Measurements from ENCODE around the gene CHURC1. TPM values are rescaled to one million over a fixed set of nuclear protein-coding genes. Genes with fewer than 3 reads are reported as not detected.
A peak's percentile ranks its signal among the peaks of the same experiment; 100 is the strongest.

Gene CHURC1
- total RNA-seq, 4 donors from 2014 or later: 67.0 to 138 (median 107) TPM

- H3K27ac ChIP-seq (replicated peaks in 1 of 4): no peak overlapping the region
- H3K4me3 ChIP-seq: no peak overlapping the region
- peaks cover 0 to 7% (median 5%) of the 10 kb centered on the region in 4 donors for H3K4me1 ChIP-seq
- DNase-seq (ENCODE audit: extremely low spot score): no peak
- H3K36me3 ChIP-seq: no peaks in the 10 kb centered on the region
- intact Hi-C loops (cut with DNase I): loop anchor here (10.0 kb wide), 1 partner anchor 845 kb away; no protein-coding TSS in a partner anchor
- 89% methylated on average over 5 of the region's 5 CpGs for WGBS
- TF ChIP-seq, protein P1, sequence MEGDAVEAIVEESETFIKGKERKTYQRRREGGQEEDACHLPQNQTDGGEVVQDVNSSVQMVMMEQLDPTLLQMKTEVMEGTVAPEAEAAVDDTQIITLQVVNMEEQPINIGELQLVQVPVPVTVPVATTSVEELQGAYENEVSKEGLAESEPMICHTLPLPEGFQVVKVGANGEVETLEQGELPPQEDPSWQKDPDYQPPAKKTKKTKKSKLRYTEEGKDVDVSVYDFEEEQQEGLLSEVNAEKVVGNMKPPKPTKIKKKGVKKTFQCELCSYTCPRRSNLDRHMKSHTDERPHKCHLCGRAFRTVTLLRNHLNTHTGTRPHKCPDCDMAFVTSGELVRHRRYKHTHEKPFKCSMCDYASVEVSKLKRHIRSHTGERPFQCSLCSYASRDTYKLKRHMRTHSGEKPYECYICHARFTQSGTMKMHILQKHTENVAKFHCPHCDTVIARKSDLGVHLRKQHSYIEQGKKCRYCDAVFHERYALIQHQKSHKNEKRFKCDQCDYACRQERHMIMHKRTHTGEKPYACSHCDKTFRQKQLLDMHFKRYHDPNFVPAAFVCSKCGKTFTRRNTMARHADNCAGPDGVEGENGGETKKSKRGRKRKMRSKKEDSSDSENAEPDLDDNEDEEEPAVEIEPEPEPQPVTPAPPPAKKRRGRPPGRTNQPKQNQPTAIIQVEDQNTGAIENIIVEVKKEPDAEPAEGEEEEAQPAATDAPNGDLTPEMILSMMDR (IDR thresholded peaks at IDR 0.05): no peak
- TF ChIP-seq EP300 (IDR thresholded peaks at IDR 0.05): no peak
- TF ChIP-seq POLR2AphosphoS5 (IDR thresholded peaks at IDR 0.05): no peak
- TF ChIP-seq POLR2A (IDR thresholded peaks at IDR 0.05; ENCODE audit: low read depth): no peak
- no peaks in the 10 kb centered on the region for H3K9me3 ChIP-seq
- no peaks in the 10 kb centered on the region for H3K27me3 ChIP-seq
These were observed 65.2 kb downstream of the CHURC1 start for GRCh38 chr14:64979336-64980074.

- H3K9me3 ChIP-seq: no peaks in the 10 kb centered on the region
- peak overlapping the region in 3 of 4 donors; percentile 12 to 37 (median 30) for H3K4me3 ChIP-seq
- no peaks in the 10 kb centered on the region for H3K36me3 ChIP-seq
- TF ChIP-seq POLR2AphosphoS5 (IDR thresholded peaks at IDR 0.05): no peak
- TF ChIP-seq, protein P1 (IDR thresholded peaks at IDR 0.05): peak; percentile 68 to 75 (median 72)
- no peak overlapping the region for H3K27ac ChIP-seq (replicated peaks in 1 of 4)
- peaks cover 9 to 28% (median 22%) of the 10 kb centered on the region in 4 donors for H3K4me1 ChIP-seq
- intact Hi-C loops (cut with DNase I): loop anchor here (2.0 to 10.0 kb wide), 2 partner anchors 163 to 841 kb away; no protein-coding TSS in a partner anchor
- 4% methylated on average over 15 of the region's 15 CpGs for WGBS
- no peak for DNase-seq (ENCODE audit: extremely low spot score)
- H3K27me3 ChIP-seq: no peaks in the 10 kb centered on the region
These were observed 69.4 kb downstream of the CHURC1 start for GRCh38 chr14:64983439-64984310.

Small RNAs within 50 kb of the gene (small RNA-seq; reads per million reads assigned to genes)
- gene RPPH1-2P: 0 reads per million in 3 donors

Other genes starting within 250 kb of the CHURC1 start
- 10 to 100 TPM; 21.7 to 66.7 (median 35.1) TPM for gene PLEKHG3, start 210.0 kb upstream of the CHURC1 start, total RNA-seq
- 1 to 10 TPM in 3 of 4 donors, under 1 TPM in 1; 0.83 to 2.5 (median 1.8) TPM for gene SPTB, start 34.5 kb upstream of the CHURC1 start, total RNA-seq
- gene GPX2, start 28.3 kb downstream of the CHURC1 start, total RNA-seq: not detected
- gene RAB15, start 57.9 kb downstream of the CHURC1 start, total RNA-seq: 10 to 100 TPM in 1 of 4 donors, 1 to 10 TPM in 3; 3.7 to 11.4 (median 7.1) TPM
- 10 to 100 TPM; 10.3 to 20.7 (median 15.5) TPM for gene FNTB, start 72.4 kb downstream of the CHURC1 start, total RNA-seq
- 10 to 100 TPM; 69.3 to 88.0 (median 77.4) TPM for gene MAX, start 188.1 kb downstream of the CHURC1 start, total RNA-seq

Data from esophagus muscularis mucosa (tissue), 4 donors.